Activated T-helper 1 cell treated with anti-CD3 and anti-CD28 coated beads, Interleukin-2, amount 50 U/mL, for 16 hours (primary cell): Measurements from ENCODE around the gene ATAD3C.
"Not testable (repeated sequence)": the region's sequence is repeated elsewhere in the genome, so short reads cannot be mapped to it uniquely, and the experiment has no call there.

Experiments
- DNase-seq, 2 donors: peaks; one replicate each; pipeline ENCODE4 v3.0.0-alpha.2; 2020; ENCODE audit warnings: low read depth in 1 of 2, low spot score in 1 of 2

Gene ATAD3C

GRCh38 chr1:1494311-1494710 lies 44.8 kb downstream of the ATAD3C start:
- DNase-seq, result not testable (repeated sequence)

- not testable (repeated sequence) for DNase-seq
These were observed 46.0 kb downstream of the ATAD3C start for GRCh38 chr1:1495461-1495975.

- peak; percentile 42 to 54 for DNase-seq
These were observed 55.4 kb downstream of the ATAD3C start for GRCh38 chr1:1504777-1505365.

GRCh38 chr1:1505366-1505798 lies 55.9 kb downstream of the ATAD3C start:
- not testable (repeated sequence) for DNase-seq

- DNase-seq, result not testable (repeated sequence)
These were observed 56.3 kb downstream of the ATAD3C start for GRCh38 chr1:1505801-1506200.

GRCh38 chr1:1507305-1507704 lies 57.8 kb downstream of the ATAD3C start:
- no peak for DNase-seq

- not testable (repeated sequence) for DNase-seq
These were observed 59.4 kb downstream of the ATAD3C start for GRCh38 chr1:1508775-1509464.

- DNase-seq, result not testable (repeated sequence)
These were observed 60.0 kb downstream of the ATAD3C start for GRCh38 chr1:1509465-1509850.

GRCh38 chr1:1510912-1511532 lies 61.5 kb downstream of the ATAD3C start:
- no peak for DNase-seq

- peak; percentile 91 to 93 for DNase-seq
These were observed 62.2 kb downstream of the ATAD3C start, which contains the start of gene ATAD3A for GRCh38 chr1:1511533-1512285. TSS of gene ATAD3A (plus strand) at chr1:1512162. CDS start at chr1:1512269, 107 bp downstream.

- DNase-seq, result not testable (repeated sequence)
These were observed 62.9 kb downstream of the ATAD3C start for GRCh38 chr1:1512425-1512824.

GRCh38 chr1:1513675-1514074 lies 64.2 kb downstream of the ATAD3C start:
- DNase-seq, result not testable (repeated sequence)

- not testable (repeated sequence) for DNase-seq
These were observed 64.9 kb downstream of the ATAD3C start for GRCh38 chr1:1514376-1514775.

GRCh38 chr1:1516923-1517322 lies 67.4 kb downstream of the ATAD3C start:
- DNase-seq, result not testable (repeated sequence)

- no peak for DNase-seq
These were observed 68.6 kb downstream of the ATAD3C start for GRCh38 chr1:1517973-1518620.

GRCh38 chr1:1518621-1519007 lies 69.1 kb downstream of the ATAD3C start:
- not testable (repeated sequence) for DNase-seq
